Coronary artery (tissue), 2 donors: ENCODE data around the gene TTLL11.

Source experiments
- DNase-seq: peaks from one replicate; pipeline ENCODE4 v3.0.0-alpha.2; 2017; ENCODE audit warnings: low spot score
- H3K27ac ChIP-seq, 2 donors: fragments of 200-600 bp; sonication (generic); one replicate each; pipeline ENCODE4 v1.5.1; 2016 to 2019
- H3K4me3 ChIP-seq: fragments of 200-600 bp; sonication (generic); 2 replicates; pipeline ENCODE4 v1.5.1; 2016; ENCODE audit warnings: mild to moderate bottlenecking, moderate library complexity
- TF ChIP-seq, protein P1 (sequence below): fragments of 200-600 bp; sonication (generic); IDR thresholded peaks from one replicate; pipeline ENCODE4 v1.5.1; 2019; ENCODE audit warnings: antibody characterized with exemption

Gene TTLL11

DNA sequence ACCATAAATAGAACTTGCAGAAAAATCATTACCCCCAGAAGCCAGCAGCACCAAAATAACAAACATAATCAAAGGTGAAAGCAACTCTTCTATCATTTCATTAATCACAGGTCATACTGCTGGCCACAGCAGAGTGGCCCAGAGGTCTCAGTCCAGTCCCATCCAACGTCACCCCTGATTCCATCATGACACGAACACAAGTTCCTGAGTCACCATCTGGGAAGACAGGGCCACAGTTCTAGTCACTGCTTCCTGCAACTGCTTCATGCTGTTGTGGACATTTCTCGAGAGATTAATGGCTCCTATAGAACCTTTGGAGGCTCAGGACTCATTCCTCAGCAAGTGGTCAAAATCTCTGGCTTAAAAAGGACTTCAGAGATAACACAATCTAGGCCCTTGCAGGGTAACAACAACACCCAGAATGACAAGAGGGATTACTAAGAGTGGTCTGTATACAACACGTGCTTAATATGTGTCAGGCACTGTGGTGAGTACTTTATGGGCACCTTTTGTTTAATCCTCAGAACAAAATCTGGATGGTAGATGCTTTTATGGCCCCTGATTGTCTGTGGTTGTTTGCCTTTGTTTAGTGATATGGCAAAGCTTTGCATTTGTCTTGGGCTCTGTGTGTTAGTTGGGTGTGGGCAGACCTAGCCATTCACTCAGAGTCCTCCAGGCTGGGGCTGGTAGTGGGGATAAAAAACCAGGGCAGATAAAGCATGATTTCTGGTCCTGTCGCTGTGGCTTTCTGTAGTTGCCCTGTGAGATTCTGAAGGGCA, 257.3 kb downstream of the TTLL11 start:
- H3K4me3 ChIP-seq, result no peak overlapping the region
- no peak overlapping the region for H3K27ac ChIP-seq
- peak; percentile 45 for DNase-seq
- TF ChIP-seq, protein P1, sequence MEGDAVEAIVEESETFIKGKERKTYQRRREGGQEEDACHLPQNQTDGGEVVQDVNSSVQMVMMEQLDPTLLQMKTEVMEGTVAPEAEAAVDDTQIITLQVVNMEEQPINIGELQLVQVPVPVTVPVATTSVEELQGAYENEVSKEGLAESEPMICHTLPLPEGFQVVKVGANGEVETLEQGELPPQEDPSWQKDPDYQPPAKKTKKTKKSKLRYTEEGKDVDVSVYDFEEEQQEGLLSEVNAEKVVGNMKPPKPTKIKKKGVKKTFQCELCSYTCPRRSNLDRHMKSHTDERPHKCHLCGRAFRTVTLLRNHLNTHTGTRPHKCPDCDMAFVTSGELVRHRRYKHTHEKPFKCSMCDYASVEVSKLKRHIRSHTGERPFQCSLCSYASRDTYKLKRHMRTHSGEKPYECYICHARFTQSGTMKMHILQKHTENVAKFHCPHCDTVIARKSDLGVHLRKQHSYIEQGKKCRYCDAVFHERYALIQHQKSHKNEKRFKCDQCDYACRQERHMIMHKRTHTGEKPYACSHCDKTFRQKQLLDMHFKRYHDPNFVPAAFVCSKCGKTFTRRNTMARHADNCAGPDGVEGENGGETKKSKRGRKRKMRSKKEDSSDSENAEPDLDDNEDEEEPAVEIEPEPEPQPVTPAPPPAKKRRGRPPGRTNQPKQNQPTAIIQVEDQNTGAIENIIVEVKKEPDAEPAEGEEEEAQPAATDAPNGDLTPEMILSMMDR, result no peak

DNA sequence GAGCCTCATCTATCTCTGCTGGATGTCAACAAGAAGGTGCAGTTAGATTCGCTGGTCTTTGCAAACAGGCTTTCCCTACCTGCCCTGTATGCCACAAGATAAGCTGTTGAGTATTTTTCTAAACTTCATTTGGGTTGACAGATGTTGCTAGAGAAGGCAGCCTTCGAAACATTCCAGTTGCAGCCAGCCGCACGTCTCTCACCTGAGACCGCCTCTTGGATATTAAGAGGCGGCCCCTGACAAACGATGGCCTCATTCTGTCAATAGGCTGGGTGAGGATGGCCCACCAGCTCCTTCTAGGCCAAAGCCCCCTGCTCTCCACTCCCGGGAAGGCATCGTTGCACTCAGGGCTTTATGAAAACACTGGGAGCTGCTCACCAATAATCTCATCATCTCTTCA, 260.0 kb downstream of the TTLL11 start:
- Histone ChIP-seq H3K27ac (no peak overlapping the region), H3K4me3 (no peak overlapping the region)
- TF ChIP-seq, protein P1, result no peak
- DNase-seq, result peak; percentile 41

GRCh38 chr9:121831869-121832268, 261.2 kb downstream of the TTLL11 start:
- TF ChIP-seq, protein P1, result no peak
- H3K27ac ChIP-seq, result no peak overlapping the region
- H3K4me3 ChIP-seq, result no peak overlapping the region
- peak; percentile 24 for DNase-seq

DNA sequence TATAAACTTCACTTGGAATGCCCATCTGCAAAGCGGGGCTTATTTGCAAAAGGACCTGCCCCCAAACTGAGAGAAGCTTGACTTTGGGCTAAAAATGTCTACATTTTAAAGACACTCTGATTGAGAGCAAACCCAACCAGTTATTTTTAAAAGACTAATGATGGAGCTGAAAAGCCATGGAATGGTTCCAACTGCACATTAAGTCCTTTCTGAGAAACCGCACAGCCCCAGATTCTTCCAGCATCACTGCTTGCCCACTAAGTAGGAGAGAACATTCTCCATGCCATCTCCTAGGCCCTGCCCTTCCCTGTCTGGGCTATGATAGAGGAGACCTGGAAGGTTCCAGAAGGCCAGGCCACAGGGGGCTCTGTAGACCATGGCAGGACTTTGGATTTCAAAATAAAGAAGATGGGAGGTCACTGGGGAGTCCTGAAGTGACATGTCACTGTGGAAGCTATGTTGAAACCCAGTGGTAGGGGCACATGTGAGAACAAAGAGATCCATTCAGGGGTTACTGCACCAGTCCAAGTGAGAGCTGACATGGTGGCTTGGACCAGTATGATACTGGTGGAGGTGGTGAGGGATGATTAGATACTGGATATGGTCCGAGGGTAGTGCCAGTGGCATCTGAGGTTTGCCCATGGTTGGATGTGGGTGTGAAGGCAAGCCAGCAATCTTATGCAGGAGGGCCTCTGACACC, 262.5 kb downstream of the TTLL11 start:
- peak; percentile 28 for DNase-seq
- Histone ChIP-seq H3K4me3 (no peak overlapping the region), H3K27ac (no peak overlapping the region)
- TF ChIP-seq, protein P1, result no peak

- H3K4me3 ChIP-seq, result no peak overlapping the region
- TF ChIP-seq, protein P1, result no peak
- DNase-seq, result peak; percentile 35
- no peak overlapping the region for H3K27ac ChIP-seq
These were observed 265.7 kb downstream of the TTLL11 start for GRCh38 chr9:121827251-121827967.

DNA sequence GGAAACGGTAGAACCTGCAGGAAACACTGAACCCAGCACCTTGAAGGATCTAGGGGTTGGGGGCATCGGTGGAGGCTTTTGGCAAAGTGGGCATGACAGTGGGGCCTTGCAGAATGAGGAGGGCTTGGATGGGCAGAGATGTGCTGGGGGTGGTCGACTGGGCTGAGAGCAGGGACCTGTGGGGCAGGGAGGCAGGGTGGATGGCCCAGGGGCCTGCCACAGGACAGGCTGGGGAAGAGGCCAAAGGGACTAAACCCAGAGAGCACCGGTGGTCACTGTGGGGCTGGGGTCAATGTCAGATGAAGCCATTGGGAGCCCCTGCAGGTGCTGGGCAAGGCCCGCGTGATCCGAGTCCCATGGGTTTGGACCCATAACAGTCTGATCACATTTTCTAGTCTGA, 266.4 kb downstream of the TTLL11 start:
- DNase-seq, result peak; percentile 40
- TF ChIP-seq, protein P1, result no peak
- Histone ChIP-seq H3K4me3 (no peak overlapping the region), H3K27ac (no peak overlapping the region)
